Measurements from ENCODE around the gene ARVCF.
"Not testable (repeated sequence)": the region's sequence is repeated elsewhere in the genome, so short reads cannot be mapped to it uniquely, and the experiment has no call there.

DNA sequence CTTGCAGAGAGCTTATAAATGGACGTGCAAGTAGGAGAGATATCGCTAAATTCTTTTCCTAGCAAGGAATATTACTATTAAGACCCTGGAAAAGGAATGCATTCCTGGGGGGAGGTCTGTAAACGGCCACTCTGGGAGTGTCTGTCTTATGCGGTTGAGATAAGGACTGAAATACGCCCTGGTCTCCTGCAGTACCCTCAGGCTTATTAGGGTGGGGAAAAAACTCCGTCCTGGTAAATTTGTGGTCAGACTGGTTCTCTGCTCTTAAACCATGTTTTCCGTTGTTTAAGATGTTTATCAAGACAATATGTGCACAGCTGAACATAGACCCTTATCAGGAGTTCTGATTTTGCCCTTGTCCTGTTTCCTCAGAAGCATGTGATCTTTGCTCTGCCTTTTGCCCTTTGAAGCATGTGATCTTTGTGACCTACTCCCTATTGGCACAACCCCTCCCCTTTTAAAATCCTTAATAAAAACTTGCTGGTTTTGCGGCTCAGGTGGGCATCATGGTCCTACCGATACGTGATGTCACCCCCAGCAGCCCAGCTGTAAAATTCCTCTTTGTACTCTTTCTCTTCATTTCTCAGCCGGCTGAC, 81.4 kb downstream of the ARVCF start:
- TF ChIP-seq, protein P1, sequence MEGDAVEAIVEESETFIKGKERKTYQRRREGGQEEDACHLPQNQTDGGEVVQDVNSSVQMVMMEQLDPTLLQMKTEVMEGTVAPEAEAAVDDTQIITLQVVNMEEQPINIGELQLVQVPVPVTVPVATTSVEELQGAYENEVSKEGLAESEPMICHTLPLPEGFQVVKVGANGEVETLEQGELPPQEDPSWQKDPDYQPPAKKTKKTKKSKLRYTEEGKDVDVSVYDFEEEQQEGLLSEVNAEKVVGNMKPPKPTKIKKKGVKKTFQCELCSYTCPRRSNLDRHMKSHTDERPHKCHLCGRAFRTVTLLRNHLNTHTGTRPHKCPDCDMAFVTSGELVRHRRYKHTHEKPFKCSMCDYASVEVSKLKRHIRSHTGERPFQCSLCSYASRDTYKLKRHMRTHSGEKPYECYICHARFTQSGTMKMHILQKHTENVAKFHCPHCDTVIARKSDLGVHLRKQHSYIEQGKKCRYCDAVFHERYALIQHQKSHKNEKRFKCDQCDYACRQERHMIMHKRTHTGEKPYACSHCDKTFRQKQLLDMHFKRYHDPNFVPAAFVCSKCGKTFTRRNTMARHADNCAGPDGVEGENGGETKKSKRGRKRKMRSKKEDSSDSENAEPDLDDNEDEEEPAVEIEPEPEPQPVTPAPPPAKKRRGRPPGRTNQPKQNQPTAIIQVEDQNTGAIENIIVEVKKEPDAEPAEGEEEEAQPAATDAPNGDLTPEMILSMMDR (conservative IDR thresholded peaks at IDR 0.05), result not testable (repeated sequence)
- not testable (repeated sequence) for TF ChIP-seq EZH2 (IDR thresholded peaks at IDR 0.05; ENCODE audit: low read depth)
